ENCODE results near the gene CLIC4.
"Not testable (repeated sequence)": the region's sequence is repeated elsewhere in the genome, so short reads cannot be mapped to it uniquely, and the experiment has no call there.

The CLIC4 gene

DNA sequence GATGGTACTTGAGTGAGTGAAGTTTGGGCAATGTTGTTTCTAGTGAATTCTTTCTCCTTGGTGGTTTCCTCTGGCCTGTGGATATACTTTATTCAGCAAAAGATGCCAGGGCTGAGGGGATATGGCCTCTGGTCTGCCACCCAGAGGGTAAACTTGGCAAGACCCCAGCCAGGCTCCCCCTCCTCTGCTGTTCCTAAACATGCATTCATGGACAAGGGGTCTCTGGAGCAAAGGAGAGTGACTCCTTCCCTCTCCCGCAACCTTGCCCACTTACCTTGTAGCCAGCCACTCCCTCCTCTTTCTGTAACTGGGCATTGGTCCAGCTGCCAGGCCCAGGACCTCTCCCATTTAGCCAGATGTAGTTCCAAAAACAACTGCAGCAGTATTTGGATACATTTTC lies 141.0 kb downstream of the CLIC4 start:
- FAIRE-seq = no peak

DNA sequence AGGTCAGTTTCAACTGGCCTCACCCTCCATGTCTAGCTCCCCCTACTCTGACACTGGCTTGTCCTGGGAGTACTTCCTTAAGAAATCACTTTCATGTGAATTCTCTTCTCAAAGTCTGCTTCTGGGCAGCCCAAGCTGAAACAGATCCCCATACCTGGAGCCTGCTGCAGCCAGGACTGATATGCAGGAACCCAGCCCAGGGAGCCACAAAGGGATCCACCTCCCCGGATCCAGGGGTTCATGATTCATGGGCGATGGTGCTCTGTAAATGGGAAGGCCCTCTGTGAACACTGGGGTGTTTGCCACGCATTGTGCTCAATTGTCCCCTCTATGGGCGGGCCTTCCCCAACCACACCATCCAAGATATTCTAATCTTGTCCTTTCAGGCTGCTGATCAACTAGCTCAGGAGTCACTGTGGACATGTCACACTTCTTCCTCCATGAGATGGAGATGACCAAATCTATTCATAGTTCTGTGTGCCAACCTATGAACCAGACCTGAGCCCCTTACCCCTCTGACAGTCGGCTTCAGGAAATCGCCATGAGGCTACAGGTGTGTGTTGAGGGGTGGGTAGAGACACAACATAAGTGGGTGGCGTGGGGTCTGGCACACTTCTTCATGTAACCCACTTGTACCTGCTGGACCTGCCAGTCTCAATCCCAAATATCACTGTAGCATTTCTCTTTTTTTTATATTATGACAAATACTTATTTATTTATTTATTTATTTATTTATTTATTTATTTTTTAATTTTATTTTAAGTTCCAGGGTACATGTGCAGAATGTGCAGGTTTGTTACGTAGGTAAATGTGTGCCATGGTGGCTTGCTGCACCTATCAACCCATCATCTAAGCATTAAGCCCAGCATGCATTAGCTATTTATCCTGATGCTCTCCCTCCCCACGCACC lies 143.1 kb downstream of the CLIC4 start:
- no peak for FAIRE-seq

DNA sequence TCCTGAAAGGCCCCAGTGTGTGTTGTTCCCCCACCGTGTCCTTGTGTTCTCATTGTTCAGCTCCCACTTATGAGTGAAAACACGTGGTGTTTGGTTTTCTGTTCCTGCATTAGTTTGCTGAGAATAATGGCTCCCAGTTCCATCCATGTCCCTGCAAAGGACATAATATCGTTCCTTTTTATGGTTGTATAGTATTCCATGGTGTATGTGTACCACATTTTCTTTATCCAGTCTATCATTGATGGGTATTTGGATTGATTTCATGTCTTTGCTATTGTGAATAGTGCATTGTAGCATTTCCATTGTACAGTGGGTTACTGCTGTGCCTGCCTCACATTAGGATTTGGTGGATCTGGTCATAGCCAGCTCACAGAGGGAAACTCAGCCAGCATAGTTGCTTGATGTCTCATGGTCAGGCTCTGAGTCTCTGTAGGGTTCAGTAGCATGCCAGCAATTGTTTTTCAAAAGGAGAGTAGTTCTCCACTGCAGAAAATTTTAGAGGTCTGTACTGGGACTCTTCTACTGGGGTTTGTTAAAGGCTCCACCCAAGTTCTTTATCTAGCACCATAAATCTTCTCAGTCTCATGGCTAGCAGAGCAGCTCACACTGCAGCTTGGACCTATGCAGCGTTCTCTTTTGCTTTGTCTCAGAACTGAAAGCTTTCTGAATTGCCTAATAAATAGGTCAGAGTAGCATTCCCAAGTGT lies 143.9 kb downstream of the CLIC4 start:
- FAIRE-seq = no peak

DNA sequence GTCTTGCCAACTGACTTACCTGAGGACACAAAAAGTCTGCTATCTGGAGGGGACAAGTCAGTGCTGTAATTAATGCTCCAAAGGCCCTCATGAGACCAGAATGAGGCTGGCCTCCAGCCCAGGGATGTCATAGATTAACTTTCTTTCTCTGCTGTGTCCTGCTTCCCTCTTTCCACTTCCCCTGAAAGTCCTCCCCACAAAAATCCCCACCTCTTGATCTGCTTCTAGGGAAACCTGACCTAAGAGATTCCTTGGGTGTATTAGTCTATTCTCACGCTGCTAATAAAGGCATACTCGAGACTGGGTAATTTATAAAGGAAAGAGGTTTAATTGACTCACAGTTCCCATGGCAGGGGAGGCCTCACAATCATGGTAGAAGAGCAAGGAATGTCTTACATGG lies 145.6 kb downstream of the CLIC4 start:
- FAIRE-seq = no peak

DNA sequence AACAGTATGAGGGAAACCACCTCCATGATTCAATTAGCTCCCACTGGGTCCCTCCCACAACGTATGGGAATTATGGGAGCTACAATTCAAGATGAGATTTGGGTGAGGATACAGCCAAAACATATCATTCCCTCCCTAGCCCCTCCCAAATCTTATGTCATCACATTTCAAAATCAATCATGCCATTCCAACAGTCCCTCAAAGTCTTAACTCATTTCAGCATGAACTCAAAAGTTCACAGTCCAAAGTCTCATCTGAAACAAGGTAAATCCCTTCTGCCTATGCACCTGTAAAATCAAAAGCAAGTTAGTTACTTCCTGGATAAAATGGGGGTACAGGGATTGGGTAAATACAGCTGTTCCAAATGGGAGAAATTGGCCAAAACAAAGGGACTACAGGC lies 146.1 kb downstream of the CLIC4 start:
- not testable (repeated sequence) for FAIRE-seq

DNA sequence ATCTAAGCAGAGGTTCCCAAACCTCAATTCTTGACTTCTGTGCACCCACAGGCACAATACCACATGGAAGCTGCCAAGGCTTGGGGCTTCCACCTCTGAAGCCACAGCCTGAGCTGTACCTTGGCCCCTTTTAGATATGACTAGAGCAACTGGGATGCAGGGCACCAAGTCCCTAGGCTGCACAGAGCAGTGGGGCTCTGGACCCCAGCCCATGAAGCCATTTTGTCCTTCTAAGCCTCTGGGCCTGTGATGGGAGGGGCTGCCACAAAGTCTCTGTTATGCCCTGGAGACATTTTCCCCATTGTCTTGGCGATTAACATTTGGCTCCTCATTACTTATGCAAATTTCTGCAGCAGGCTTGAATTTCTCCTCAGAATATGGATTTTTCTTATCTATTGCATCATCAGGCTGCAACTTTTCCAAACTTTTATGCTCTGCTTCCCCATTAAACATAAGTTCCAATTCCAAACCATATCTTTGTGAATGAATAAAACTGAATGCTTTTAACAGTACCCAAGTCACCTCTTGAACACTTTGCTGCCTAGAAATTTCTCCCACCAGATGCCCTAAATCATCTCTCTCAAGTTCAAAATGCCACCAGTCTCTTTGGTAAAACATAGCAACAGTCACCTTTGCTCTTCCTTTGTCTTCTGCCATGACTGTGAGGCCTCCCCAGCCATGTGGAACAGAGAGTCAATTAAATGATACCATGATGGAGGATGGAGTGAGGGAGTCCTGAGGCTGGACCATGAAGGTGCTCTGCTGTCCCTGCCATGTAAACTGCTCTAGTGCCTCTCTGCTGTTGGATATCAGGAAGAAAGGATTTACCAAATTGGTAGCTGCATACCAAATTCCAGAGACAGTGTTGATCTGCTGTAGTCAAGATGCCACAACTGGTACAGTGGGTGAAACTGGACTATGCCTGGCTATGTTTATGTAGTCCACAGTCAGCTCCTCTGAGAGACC lies 147.2 kb downstream of the CLIC4 start:
- no peak for FAIRE-seq

DNA sequence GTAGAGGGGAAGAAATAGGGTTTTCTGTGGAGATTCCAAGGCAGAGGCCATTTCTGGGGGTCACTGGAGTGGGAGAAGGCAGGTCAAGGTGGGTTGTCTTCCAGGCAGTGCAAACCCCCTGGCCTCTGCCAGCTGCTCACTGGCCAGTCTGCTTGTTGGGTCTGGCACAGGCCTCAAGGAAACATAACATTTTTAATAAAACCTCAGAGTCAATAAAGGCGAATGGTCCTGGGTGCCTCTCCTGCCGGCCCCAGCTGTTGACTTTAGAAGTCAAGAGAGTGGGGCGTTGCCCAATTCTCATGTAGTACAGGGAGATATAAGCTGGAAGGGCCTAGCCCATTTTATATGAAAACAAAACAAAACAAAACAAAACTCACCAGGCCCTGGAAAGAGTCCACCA lies 148.2 kb downstream of the CLIC4 start:
- no peak for FAIRE-seq

Data from islet of Langerhans (tissue), 1 donor.